ENCODE results near the gene CHN2. TPM values are rescaled to one million over a fixed set of nuclear protein-coding genes. Genes with fewer than 3 reads are reported as not detected.
A peak's percentile ranks its signal among the peaks of the same experiment; 100 is the strongest.

Gene CHN2
- total RNA-seq, 2 donors from 2014 or later: 7.0 to 29.1 TPM

DNA sequence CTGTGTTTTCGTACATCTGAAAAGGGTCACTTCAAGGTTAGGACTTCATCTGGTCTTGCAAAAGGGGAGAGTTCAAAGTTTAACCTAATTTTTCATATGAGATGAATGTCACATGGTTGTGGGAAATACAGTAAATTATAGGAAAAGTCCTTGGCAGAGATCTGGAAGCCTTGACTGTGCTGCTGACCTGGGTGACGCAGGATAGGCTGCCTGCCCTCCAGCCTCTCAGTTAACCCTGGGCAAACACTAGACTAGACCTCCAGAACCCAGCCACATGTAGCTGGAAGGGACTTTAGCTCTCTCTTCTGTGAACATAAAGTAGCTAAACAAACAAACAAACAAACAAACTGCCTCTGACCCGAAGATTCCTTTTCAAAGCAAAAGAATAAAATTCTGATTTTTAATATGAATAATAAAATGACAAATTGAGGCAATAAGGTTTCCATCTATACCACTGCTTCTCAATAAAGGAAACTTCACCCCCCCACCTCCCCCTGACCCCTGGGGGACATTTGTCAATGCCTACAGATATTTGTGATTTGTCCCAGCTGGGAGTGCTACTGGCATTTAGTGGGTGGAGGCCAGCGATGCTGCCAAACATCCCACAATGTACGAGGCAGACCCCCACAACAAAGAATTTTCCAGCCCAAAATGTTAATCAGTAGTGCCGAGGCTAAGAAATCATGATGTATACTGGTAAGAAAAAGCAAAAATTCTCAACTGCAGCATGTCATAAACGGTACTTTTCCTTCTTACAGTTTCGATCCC lies 293.8 kb downstream of the CHN2 start:
- Histone ChIP-seq H3K4me3 (no peak overlapping the region), H3K9me3 (no peaks in the 10 kb centered on the region), H3K27ac (peak overlapping the region; percentile 8 to 19), H3K27me3 (replicated peaks; ENCODE audit: insufficient read depth) (no peaks in the 10 kb centered on the region), H3K4me1 (replicated peaks) (no peaks in the 10 kb centered on the region), H3K36me3 (no peaks in the 10 kb centered on the region)
- intact Hi-C loops (cut with DNase I): no loop called here
- DNase-seq (ENCODE audit: low spot score): no peak
- TF ChIP-seq POLR2A (IDR thresholded peaks at IDR 0.05) (no peak), POLR2AphosphoS5 (IDR thresholded peaks at IDR 0.05) (no peak)
- TF ChIP-seq, protein P1, sequence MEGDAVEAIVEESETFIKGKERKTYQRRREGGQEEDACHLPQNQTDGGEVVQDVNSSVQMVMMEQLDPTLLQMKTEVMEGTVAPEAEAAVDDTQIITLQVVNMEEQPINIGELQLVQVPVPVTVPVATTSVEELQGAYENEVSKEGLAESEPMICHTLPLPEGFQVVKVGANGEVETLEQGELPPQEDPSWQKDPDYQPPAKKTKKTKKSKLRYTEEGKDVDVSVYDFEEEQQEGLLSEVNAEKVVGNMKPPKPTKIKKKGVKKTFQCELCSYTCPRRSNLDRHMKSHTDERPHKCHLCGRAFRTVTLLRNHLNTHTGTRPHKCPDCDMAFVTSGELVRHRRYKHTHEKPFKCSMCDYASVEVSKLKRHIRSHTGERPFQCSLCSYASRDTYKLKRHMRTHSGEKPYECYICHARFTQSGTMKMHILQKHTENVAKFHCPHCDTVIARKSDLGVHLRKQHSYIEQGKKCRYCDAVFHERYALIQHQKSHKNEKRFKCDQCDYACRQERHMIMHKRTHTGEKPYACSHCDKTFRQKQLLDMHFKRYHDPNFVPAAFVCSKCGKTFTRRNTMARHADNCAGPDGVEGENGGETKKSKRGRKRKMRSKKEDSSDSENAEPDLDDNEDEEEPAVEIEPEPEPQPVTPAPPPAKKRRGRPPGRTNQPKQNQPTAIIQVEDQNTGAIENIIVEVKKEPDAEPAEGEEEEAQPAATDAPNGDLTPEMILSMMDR (IDR thresholded peaks at IDR 0.05): no peak
- 68% methylated on average over 8 of the region's 8 CpGs for WGBS

- Histone ChIP-seq H3K9me3 (no peaks in the 10 kb centered on the region), H3K4me1 (replicated peaks) (no peaks in the 10 kb centered on the region), H3K4me3 (no peak overlapping the region), H3K27ac (peak overlapping the region; percentile 8 to 19), H3K27me3 (replicated peaks; ENCODE audit: insufficient read depth) (no peaks in the 10 kb centered on the region), H3K36me3 (no peaks in the 10 kb centered on the region)
- DNase-seq (ENCODE audit: low spot score): no peak
- WGBS: 6% methylated on average over 2 of the region's 2 CpGs
- TF ChIP-seq POLR2A (IDR thresholded peaks at IDR 0.05) (no peak), POLR2AphosphoS5 (IDR thresholded peaks at IDR 0.05) (no peak)
- TF ChIP-seq, protein P1 (IDR thresholded peaks at IDR 0.05): no peak
- intact Hi-C loops (cut with DNase I): no loop called here
Observed at GRCh38 chr7:29488977-29489376, 294.4 kb downstream of the CHN2 start.

- no peak overlapping the region for H3K27ac ChIP-seq
Observed at GRCh38 chr7:29490094-29490607, 295.6 kb downstream of the CHN2 start.

DNA sequence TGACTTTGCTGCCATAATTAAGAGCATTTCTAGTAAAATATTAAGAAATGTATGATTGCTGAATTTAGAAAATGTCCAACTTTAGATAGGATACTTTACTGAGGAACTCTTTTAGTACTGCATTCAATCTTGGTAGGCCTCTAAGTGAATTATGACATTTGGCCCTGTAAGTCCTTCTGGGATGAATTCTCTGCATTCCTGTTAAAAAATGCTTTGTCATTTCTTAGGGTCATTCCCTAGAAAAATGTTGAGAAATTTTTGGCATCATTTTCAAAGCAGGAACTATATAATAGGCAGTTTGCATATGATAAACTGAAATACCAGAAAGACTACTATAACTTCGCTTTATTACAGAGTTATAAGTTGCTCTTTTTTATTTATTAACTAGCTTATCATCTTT lies 299.8 kb downstream of the CHN2 start:
- Histone ChIP-seq H3K4me1 (replicated peaks) (no peaks in the 10 kb centered on the region), H3K36me3 (no peaks in the 10 kb centered on the region), H3K27ac (no peak overlapping the region), H3K27me3 (replicated peaks; ENCODE audit: insufficient read depth) (no peaks in the 10 kb centered on the region), H3K4me3 (no peak overlapping the region), H3K9me3 (no peaks in the 10 kb centered on the region)
- intact Hi-C loops (cut with DNase I): no loop called here
- no peak for DNase-seq (ENCODE audit: low spot score)
- TF ChIP-seq POLR2AphosphoS5 (IDR thresholded peaks at IDR 0.05) (no peak), POLR2A (IDR thresholded peaks at IDR 0.05) (no peak)
- TF ChIP-seq, protein P1 (IDR thresholded peaks at IDR 0.05): no peak
- WGBS: 89% methylated on average over 1 of the region's 1 CpG

More at GRCh38 chr7:29490094-29490607, 295.6 kb downstream of the CHN2 start:
- no peak for DNase-seq (ENCODE audit: low spot score)
- no peaks in the 10 kb centered on the region for H3K27me3 ChIP-seq (replicated peaks; ENCODE audit: insufficient read depth)
- 82% methylated on average over 4 of the region's 4 CpGs for WGBS
- no peaks in the 10 kb centered on the region for H3K9me3 ChIP-seq
- no peak overlapping the region for H3K4me3 ChIP-seq
- no peaks in the 10 kb centered on the region for H3K36me3 ChIP-seq
- no peaks in the 10 kb centered on the region for H3K4me1 ChIP-seq (replicated peaks)
- intact Hi-C loops (cut with DNase I): no loop called here
- TF ChIP-seq, protein P1 (IDR thresholded peaks at IDR 0.05): no peak
- no peak for TF ChIP-seq POLR2AphosphoS5 (IDR thresholded peaks at IDR 0.05)

- WGBS: 87% methylated on average over 7 of the region's 7 CpGs
- no peak for DNase-seq (ENCODE audit: low spot score)
- H3K27ac ChIP-seq: no peak overlapping the region
- no peaks in the 10 kb centered on the region for H3K4me1 ChIP-seq (replicated peaks)
- no peaks in the 10 kb centered on the region for H3K9me3 ChIP-seq
- no peaks in the 10 kb centered on the region for H3K27me3 ChIP-seq (replicated peaks; ENCODE audit: insufficient read depth)
- TF ChIP-seq, protein P1 (IDR thresholded peaks at IDR 0.05): no peak
- TF ChIP-seq POLR2AphosphoS5 (IDR thresholded peaks at IDR 0.05): no peak
- no peak for TF ChIP-seq POLR2A (IDR thresholded peaks at IDR 0.05)
- no peaks in the 10 kb centered on the region for H3K36me3 ChIP-seq
- intact Hi-C loops (cut with DNase I): no loop called here
- no peak overlapping the region for H3K4me3 ChIP-seq
Observed at GRCh38 chr7:29495653-29496052, 301.1 kb downstream of the CHN2 start.

Measured in prostate gland (tissue), 2 donors.